Cardiac fibroblast (primary cell): ENCODE data around the gene GREB1.

Experiments used
- DNase-seq, 2 donors: peaks; one replicate each; pipeline versions ENCODE4 v3.0.0 to v3.0.0-alpha.2; 2010; ENCODE audit warnings: low read depth in 2 of 2
- H3K4me3 ChIP-seq, 2 donors: replicated peaks in 1 of 2; 1 replicate in 1 of 2; 2 replicates in 1 of 2; pipeline ENCODE4 v1.5.1; 2011; ENCODE audit warnings: low read depth in 2 of 2, low read length in 2 of 2, mild to moderate bottlenecking in 2 of 2, moderate library complexity in 1 of 2
- CTCF ChIP-seq: IDR thresholded peaks from one replicate; pipeline ENCODE4 v1.5.1; 2011; ENCODE audit warnings: low read depth, mild to moderate bottlenecking, low read length, inconsistent platforms

GREB1 gene

GRCh38 chr2:11573418-11574175, 39.8 kb downstream of the GREB1 start:
- TF ChIP-seq CTCF, result no peak
- no peak overlapping the region for H3K4me3 ChIP-seq
- peak; percentile 19 to 38 for DNase-seq

- DNase-seq, result no peak
- TF ChIP-seq CTCF, result no peak
- H3K4me3 ChIP-seq, result no peak overlapping the region
Measured at GRCh38 chr2:11574176-11575046, 40.6 kb downstream of the GREB1 start.

GRCh38 chr2:11576398-11576797, 42.6 kb downstream of the GREB1 start:
- H3K4me3 ChIP-seq, result no peak overlapping the region
- TF ChIP-seq CTCF, result no peak
- DNase-seq, result no peak

- H3K4me3 ChIP-seq, result no peak overlapping the region
- DNase-seq, result no peak
- TF ChIP-seq CTCF, result no peak
Measured at GRCh38 chr2:11577101-11577883, 43.4 kb downstream of the GREB1 start.

GRCh38 chr2:11578081-11578948, 44.5 kb downstream of the GREB1 start:
- no peak overlapping the region for H3K4me3 ChIP-seq
- DNase-seq, result no peak
- TF ChIP-seq CTCF, result no peak
